Cardiac septum (tissue), 1 donor: ENCODE data around the gene PPOX. TPM values are rescaled to one million over a fixed set of nuclear protein-coding genes. Genes with fewer than 3 reads are reported as not detected.
A peak's percentile ranks its signal among the peaks of the same experiment; 100 is the strongest.

Experiments
- DNase-seq: peaks from one replicate; pipeline ENCODE4 v3.0.0-alpha.2; 2020; ENCODE audit warnings: low spot score
- intact Hi-C: fragments of 100-400 bp; cut with DNase I; formaldehyde crosslinking; loops from one replicate; pipeline ENCODE4 v1.14.0; 2022
- total RNA-seq: library from RNA; stranded (reverse); fragmentation: NEBNext Ultra II Directional; extraction: Animal tissue kit (Norgen Biotek cat#: 25700); gene quantifications from one replicate; pipeline ENCODE4 v1.2.1, GENCODE V29; 2021
- donor health status: DM: no; HTN: no; CAD: no.

The PPOX gene
- total RNA-seq, 1 donor from 2014 or later, result 12.9 TPM

GRCh38 chr1:161140755-161141400 lies 25.3 kb upstream of the PPOX start:
- intact Hi-C loops, result no loop called here
- DNase-seq, result no peak

GRCh38 chr1:161145832-161146231 lies 20.4 kb upstream of the PPOX start:
- intact Hi-C loops, result no loop called here
- DNase-seq, result no peak

DNA sequence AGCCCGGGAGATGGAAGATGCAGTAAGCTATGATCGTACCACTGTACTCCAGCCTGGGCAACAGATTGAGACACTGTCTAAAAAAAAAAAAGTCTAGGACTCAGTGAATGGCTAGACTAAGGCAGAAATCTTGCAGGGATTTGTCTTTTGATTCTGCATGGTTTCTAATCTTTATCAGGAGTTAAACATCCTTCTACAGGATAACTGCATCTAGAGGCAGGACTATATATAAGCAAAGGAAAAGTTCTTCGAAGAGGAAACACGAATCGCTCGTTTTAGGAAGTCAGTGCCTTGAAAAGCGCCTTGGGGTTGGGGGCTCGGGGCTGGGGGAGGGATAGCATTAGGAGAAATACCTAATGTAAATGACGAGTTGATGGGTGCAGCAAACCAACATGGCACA lies 13.1 kb upstream of the PPOX start:
- DNase-seq, result no peak
- intact Hi-C loops, result loop anchor here (5.0 kb wide), 1 partner anchor 36 kb away; the partner anchor contains the start of genes NIT1 and PFDN2

GRCh38 chr1:161153682-161154337 lies 12.4 kb upstream of the PPOX start, which contains the start of gene UFC1:
Gene UFC1, plus strand, starts transcription at chr1:161153978. Its CDS starts 20 bp downstream, at chr1:161153998.
- intact Hi-C loops, result loop anchor here (5.0 kb wide), 1 partner anchor 37 kb away; the partner anchor contains the start of genes NIT1 and PFDN2
- DNase-seq, result peak; percentile 90

- intact Hi-C loops, result loop anchor here (2.0 kb wide), 1 partner anchor 25 kb away; the partner anchor contains the start of gene DEDD
- DNase-seq, result no peak
These were observed 8.4 kb upstream of the PPOX start for GRCh38 chr1:161157867-161158266.

- DNase-seq, result no peak
- intact Hi-C loops, result loop anchor here (2.0 kb wide), 1 partner anchor 26 kb away; the partner anchor contains the start of gene DEDD
These were observed 7.8 kb upstream of the PPOX start for GRCh38 chr1:161158316-161159010.

- intact Hi-C loops, result loop anchor here (2.0 kb wide), 1 partner anchor 26 kb away; the partner anchor contains the start of gene DEDD
- peak; percentile 98 for DNase-seq
These were observed 6.9 kb upstream of the PPOX start, which contains the start of gene USP21 for GRCh38 chr1:161159087-161159912. Gene USP21, plus strand, starts transcription at chr1:161159500. Its CDS starts 1,141 bp downstream, at chr1:161160641.

- no peak for DNase-seq
- intact Hi-C loops, result loop anchor here (2.0 kb wide), 1 partner anchor 27 kb away; the partner anchor contains the start of gene DEDD
These were observed 6.3 kb upstream of the PPOX start for GRCh38 chr1:161159913-161160243.

GRCh38 chr1:161160671-161161145 lies 5.5 kb upstream of the PPOX start:
- DNase-seq, result no peak
- intact Hi-C loops, result no loop called here

GRCh38 chr1:161161652-161162051 lies 4.6 kb upstream of the PPOX start:
- intact Hi-C loops, result no loop called here
- DNase-seq, result no peak

DNA sequence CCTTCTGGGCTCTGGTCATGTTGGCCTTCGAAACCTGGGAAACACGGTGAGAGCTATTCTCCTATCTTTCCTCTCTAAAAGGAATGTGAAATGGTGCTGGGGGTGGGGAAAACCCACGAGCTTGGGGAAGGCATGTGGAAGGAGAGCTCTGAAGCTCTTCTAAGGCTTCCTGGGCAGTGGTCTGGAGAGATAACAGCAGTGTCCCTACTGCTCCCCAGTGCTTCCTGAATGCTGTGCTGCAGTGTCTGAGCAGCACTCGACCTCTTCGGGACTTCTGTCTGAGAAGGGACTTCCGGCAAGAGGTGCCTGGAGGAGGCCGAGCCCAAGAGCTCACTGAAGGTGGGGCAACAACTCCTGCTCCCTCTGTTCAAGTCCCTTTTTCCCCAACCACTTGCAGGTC lies 4.2 kb upstream of the PPOX start:
- no peak for DNase-seq
- intact Hi-C loops, result no loop called here

DNA sequence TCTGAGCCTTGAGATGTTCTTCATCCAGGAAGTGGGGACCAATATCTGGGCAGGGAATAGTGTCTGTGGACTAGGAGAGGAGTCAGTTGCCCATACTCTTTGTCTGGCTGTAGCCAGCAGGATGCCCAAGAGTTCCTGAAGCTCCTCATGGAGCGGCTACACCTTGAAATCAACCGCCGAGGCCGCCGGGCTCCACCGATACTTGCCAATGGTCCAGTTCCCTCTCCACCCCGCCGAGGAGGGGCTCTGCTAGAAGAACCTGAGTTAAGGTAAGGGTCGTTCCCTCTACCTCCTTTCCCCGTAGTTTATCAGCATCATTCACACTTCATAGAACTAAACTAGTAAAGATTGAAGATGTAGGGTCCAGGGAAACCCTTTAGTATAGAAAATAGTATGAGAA lies 3.4 kb upstream of the PPOX start:
- no peak for DNase-seq
- intact Hi-C loops, result no loop called here

- no peak for DNase-seq
- intact Hi-C loops, result no loop called here
These were observed 2.4 kb upstream of the PPOX start for GRCh38 chr1:161163793-161164192.

DNA sequence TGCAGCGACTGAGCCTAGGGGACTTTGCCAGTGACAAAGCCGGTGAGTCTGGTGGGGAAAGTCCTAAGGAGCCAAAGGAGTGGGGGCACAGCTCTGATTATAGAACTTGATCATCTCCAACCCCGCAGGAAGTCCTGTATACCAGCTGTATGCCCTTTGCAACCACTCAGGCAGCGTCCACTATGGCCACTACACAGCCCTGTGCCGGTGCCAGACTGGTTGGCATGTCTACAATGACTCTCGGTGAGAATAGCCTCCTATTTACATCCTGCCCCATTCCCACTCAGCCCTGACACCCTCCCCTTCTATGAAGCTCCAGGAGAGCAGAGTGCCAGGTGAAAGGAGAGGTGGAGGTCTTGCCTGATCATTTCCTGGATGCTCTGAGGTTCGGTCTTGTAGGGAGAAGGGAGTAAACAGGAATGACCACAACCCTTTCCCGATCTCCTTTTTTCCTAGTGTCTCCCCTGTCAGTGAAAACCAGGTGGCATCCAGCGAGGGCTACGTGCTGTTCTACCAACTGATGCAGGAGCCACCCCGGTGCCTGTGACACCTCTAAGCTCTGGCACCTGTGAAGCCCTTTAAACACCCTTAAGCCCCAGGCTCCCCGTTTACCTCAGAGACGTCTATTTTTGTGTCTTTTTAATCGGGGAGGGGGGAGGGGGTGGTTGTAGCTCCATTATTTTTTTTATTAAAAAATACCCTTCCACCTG lies 1.2 kb upstream of the PPOX start:
- intact Hi-C loops, result no loop called here
- no peak for DNase-seq

GRCh38 chr1:161166669-161167548 lies 683 bp downstream of the PPOX start:
- intact Hi-C loops, result loop anchor here (1.0 kb wide), 1 partner anchor 10 kb away; the partner anchor contains the start of gene B4GALT3

GRCh38 chr1:161168906-161169305 lies 2.7 kb downstream of the PPOX start:
- intact Hi-C loops, result no loop called here
- no peak for DNase-seq

More at GRCh38 chr1:161166669-161167548, 683 bp downstream of the PPOX start:
- no peak for DNase-seq

- intact Hi-C loops, result no loop called here
- no peak for DNase-seq
These were observed 5.0 kb downstream of the PPOX start for GRCh38 chr1:161171191-161171590.

- no peak for DNase-seq
- intact Hi-C loops, result no loop called here
These were observed 5.5 kb downstream of the PPOX start for GRCh38 chr1:161171696-161172095.
